HepG2 (cell line): ENCODE data around the gene FAM20C. TPM values are rescaled to one million over a fixed set of nuclear protein-coding genes. Genes with fewer than 3 reads are reported as not detected.

Source experiments
- ELF3 ChIP-seq: IDR thresholded peaks from 2 replicates; pipeline ENCODE4 v1.6.1; 2016; ENCODE audit warnings: missing genetic modification reagents, missing compliant biosample characterization
- SAFB2 ChIP-seq: sonication (generic); formaldehyde crosslinking; IDR thresholded peaks from 2 replicates; pipeline ENCODE4 v1.5.1; 2020; ENCODE audit warnings: missing genetic modification reagents, low read depth, mild to moderate bottlenecking, borderline replicate concordance
- SALL2 ChIP-seq: sonication (generic); formaldehyde crosslinking; IDR thresholded peaks from 2 replicates; pipeline ENCODE4 v1.8.1; 2023; ENCODE audit warnings: mild to moderate bottlenecking, missing genetic modification reagents, inconsistent platforms
- U2AF2 ChIP-seq: fragments of 200-400 bp; formaldehyde crosslinking; IDR thresholded peaks from 2 replicates; pipeline ENCODE4 v1.6.1; 2017; ENCODE audit warnings: low read depth, mild to moderate bottlenecking, low read length
- YY1 ChIP-seq: IDR thresholded peaks from 2 replicates; pipeline ENCODE4 v1.6.1; 2011; ENCODE audit warnings: low read length, low read depth, moderate library complexity, mild to moderate bottlenecking; ENCODE audit not compliant: insufficient read depth, insufficient replicate concordance
- ZNF333 ChIP-seq: sonication (generic); formaldehyde crosslinking; IDR thresholded peaks from 2 replicates; pipeline ENCODE4 v1.4.0; 2020; ENCODE audit warnings: mild to moderate bottlenecking, missing genetic modification reagents, borderline replicate concordance
- ZNF574 ChIP-seq: sonication (generic); formaldehyde crosslinking; IDR thresholded peaks from 2 replicates; pipeline ENCODE4 v1.4.0; 2020; ENCODE audit warnings: missing genetic modification reagents
- ZNF766 ChIP-seq: sonication (generic); formaldehyde crosslinking; IDR thresholded peaks from 2 replicates; pipeline ENCODE4 v1.5.0; 2020; ENCODE audit warnings: missing genetic modification reagents, borderline replicate concordance
- ZNF768 ChIP-seq: sonication (generic); formaldehyde crosslinking; IDR thresholded peaks from 2 replicates; pipeline ENCODE4 v1.4.0; 2020; ENCODE audit warnings: missing genetic modification reagents
- polyA plus RNA-seq, 8 experiments: library from polyadenylated mRNA; depleted of rRNA in 3 of 8; stranded (reverse) in 7 of 8; unstranded in 1 of 8; fragments of >200 nt; fragmentation: Illumina TruSeq in 4 of 8; extraction: Trizol in 4 of 8; gene quantifications; 2 replicates each; pipeline versions ENCODE4 v1.2.1 to v1.2.3, GENCODE V29; 2011 to 2016; ENCODE audit warnings: low read depth in 4 of 8, missing spikeins in 1 of 8, mixed read lengths in 1 of 8; ENCODE audit not compliant: insufficient read depth in 1 of 8
- total RNA-seq, 5 experiments: library from RNA; depleted of rRNA; stranded (reverse); fragments of >200 nt; fragmentation: Illumina TruSeq; extraction: Trizol; gene quantifications; 2 replicates each; pipeline ENCODE4 v1.2.3, GENCODE V29; 2016; ENCODE audit warnings: low read depth in 1 of 5
- TF ChIP-seq, protein P1 (sequence below): IDR thresholded peaks from 2 replicates; pipeline ENCODE4 v1.6.1; 2012; ENCODE audit warnings: low read depth, low read length, improper control_type of control experiment
- TF ChIP-seq, protein P2 (sequence below): sonication (generic); formaldehyde crosslinking; IDR thresholded peaks from 2 replicates; pipeline ENCODE4 v1.4.0; 2020; ENCODE audit warnings: mild to moderate bottlenecking, missing genetic modification reagents
- TF ChIP-seq, protein P3 (sequence below): IDR thresholded peaks from 2 replicates; pipeline ENCODE4 v1.6.1; 2016; ENCODE audit warnings: missing biosample characterization, missing genetic modification reagents, low read depth
- TF ChIP-seq, protein P4 (sequence below): IDR thresholded peaks from 2 replicates; pipeline ENCODE4 v1.6.1; 2016; ENCODE audit warnings: low read depth, borderline replicate concordance

Gene FAM20C
- total and polyA plus RNA-seq, 2 of the 13 experiments (the other 11 are each of a cell fraction or from before 2014, with no cell fraction given), result 11.9 to 19.9 TPM

- TF ChIP-seq, protein P1, sequence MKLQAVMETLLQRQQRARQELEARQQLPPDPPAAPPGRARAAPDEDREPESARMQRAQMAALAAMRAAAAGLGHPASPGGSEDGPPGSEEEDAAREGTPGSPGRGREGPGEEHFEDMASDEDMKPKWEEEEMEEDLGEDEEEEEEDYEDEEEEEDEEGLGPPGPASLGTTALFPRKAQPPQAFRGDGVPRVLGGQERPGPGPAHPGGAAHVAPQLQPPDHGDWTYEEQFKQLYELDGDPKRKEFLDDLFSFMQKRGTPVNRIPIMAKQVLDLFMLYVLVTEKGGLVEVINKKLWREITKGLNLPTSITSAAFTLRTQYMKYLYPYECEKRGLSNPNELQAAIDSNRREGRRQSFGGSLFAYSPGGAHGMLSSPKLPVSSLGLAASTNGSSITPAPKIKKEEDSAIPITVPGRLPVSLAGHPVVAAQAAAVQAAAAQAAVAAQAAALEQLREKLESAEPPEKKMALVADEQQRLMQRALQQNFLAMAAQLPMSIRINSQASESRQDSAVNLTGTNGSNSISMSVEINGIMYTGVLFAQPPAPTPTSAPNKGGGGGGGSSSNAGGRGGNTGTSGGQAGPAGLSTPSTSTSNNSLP, result no peak
- no peak for TF ChIP-seq U2AF2
- TF ChIP-seq, protein P2, sequence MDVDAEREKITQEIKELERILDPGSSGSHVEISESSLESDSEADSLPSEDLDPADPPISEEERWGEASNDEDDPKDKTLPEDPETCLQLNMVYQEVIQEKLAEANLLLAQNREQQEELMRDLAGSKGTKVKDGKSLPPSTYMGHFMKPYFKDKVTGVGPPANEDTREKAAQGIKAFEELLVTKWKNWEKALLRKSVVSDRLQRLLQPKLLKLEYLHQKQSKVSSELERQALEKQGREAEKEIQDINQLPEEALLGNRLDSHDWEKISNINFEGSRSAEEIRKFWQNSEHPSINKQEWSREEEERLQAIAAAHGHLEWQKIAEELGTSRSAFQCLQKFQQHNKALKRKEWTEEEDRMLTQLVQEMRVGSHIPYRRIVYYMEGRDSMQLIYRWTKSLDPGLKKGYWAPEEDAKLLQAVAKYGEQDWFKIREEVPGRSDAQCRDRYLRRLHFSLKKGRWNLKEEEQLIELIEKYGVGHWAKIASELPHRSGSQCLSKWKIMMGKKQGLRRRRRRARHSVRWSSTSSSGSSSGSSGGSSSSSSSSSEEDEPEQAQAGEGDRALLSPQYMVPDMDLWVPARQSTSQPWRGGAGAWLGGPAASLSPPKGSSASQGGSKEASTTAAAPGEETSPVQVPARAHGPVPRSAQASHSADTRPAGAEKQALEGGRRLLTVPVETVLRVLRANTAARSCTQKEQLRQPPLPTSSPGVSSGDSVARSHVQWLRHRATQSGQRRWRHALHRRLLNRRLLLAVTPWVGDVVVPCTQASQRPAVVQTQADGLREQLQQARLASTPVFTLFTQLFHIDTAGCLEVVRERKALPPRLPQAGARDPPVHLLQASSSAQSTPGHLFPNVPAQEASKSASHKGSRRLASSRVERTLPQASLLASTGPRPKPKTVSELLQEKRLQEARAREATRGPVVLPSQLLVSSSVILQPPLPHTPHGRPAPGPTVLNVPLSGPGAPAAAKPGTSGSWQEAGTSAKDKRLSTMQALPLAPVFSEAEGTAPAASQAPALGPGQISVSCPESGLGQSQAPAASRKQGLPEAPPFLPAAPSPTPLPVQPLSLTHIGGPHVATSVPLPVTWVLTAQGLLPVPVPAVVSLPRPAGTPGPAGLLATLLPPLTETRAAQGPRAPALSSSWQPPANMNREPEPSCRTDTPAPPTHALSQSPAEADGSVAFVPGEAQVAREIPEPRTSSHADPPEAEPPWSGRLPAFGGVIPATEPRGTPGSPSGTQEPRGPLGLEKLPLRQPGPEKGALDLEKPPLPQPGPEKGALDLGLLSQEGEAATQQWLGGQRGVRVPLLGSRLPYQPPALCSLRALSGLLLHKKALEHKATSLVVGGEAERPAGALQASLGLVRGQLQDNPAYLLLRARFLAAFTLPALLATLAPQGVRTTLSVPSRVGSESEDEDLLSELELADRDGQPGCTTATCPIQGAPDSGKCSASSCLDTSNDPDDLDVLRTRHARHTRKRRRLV, result peak; percentile 70; the same call in 1 of the 2 replicates
- TF ChIP-seq ZNF766 (CRISPR knock-in tag), result peak; percentile 19; the same call in 1 of the 2 replicates
- TF ChIP-seq ELF3, result 0 out of 2 replicates have a peak, but pooled peaks have one; percentile 4
- TF ChIP-seq, protein P3, sequence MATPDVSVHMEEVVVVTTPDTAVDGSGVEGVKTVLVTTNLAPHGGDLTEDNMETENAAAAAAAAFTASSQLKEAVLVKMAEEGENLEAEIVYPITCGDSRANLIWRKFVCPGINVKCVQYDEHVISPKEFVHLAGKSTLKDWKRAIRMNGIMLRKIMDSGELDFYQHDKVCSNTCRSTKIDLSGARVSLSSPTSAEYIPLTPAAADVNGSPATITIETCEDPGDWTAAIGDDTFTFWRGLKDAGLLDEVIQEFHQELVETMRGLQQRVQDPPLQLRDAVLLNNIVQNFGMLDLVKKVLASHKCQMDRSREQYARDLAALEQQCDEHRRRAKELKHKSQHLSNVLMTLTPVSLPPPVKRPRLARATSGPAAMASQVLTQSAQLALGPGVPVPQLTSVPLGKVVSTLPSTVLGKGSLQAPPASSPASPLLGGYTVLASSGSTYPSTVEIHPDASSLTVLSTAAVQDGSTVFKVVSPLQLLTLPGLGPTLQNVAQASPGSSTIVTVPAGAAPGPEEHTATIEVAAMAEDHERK (CRISPR knock-in tag), result no peak
- TF ChIP-seq ZNF333 (CRISPR knock-in tag), result peak; percentile 65; the same call in 1 of the 2 replicates
- 0 out of 2 replicates have a peak, but pooled peaks have one; percentile 9 for TF ChIP-seq ZNF768 (CRISPR knock-in tag)
- TF ChIP-seq, protein P4, sequence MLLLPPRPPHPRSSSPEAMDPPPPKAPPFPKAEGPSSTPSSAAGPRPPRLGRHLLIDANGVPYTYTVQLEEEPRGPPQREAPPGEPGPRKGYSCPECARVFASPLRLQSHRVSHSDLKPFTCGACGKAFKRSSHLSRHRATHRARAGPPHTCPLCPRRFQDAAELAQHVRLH (CRISPR knock-in tag), result 0 out of 2 replicates have a peak, but pooled peaks have one; percentile 16
- TF ChIP-seq YY1, result peak; percentile 5
- TF ChIP-seq SAFB2 (CRISPR knock-in tag), result no peak
- 0 out of 2 replicates have a peak, but pooled peaks have one; percentile 4 for TF ChIP-seq ZNF574 (CRISPR knock-in tag)
- 0 out of 2 replicates have a peak, but pooled peaks have one; percentile 2 for TF ChIP-seq SALL2 (CRISPR knock-in tag)
Observed at GRCh38 chr7:193481-194251, 1.3 kb downstream of the FAM20C start (continued).
